Cardiac fibroblast (primary cell): Measurements from ENCODE around the gene PIAS4.

Source experiments
- DNase-seq, 2 donors: peaks; one replicate each; pipeline versions ENCODE4 v3.0.0 to v3.0.0-alpha.2; 2010; ENCODE audit warnings: low read depth in 2 of 2
- H3K4me3 ChIP-seq, 2 donors: replicated peaks in 1 of 2; 1 replicate in 1 of 2; 2 replicates in 1 of 2; pipeline ENCODE4 v1.5.1; 2011; ENCODE audit warnings: low read depth in 2 of 2, low read length in 2 of 2, mild to moderate bottlenecking in 2 of 2, moderate library complexity in 1 of 2
- CTCF ChIP-seq: IDR thresholded peaks from one replicate; pipeline ENCODE4 v1.5.1; 2011; ENCODE audit warnings: low read depth, mild to moderate bottlenecking, low read length, inconsistent platforms

The PIAS4 gene

GRCh38 chr19:4067396-4068046, 60.0 kb downstream of the PIAS4 start:
- no peak for TF ChIP-seq CTCF
- DNase-seq = no peak
- peak overlapping the region; percentile 46 to 81 for H3K4me3 ChIP-seq

- H3K4me3 ChIP-seq = peak overlapping the region; percentile 46 to 81
- TF ChIP-seq CTCF = no peak
- DNase-seq = no peak
These were observed 60.8 kb downstream of the PIAS4 start for GRCh38 chr19:4068047-4068966.

- no peak for DNase-seq
- TF ChIP-seq CTCF = no peak
- H3K4me3 ChIP-seq = no peak overlapping the region
These were observed 61.9 kb downstream of the PIAS4 start for GRCh38 chr19:4069331-4069959.

- DNase-seq = no peak
- TF ChIP-seq CTCF = no peak
These were observed 64.1 kb downstream of the PIAS4 start for GRCh38 chr19:4071610-4072009.

GRCh38 chr19:4075373-4075772, 67.8 kb downstream of the PIAS4 start:
- no peak for TF ChIP-seq CTCF
- peak in 1 of 2 donors; percentile 38 for DNase-seq
- H3K4me3 ChIP-seq = no peak overlapping the region

More at GRCh38 chr19:4071610-4072009, 64.1 kb downstream of the PIAS4 start:
- no peak overlapping the region for H3K4me3 ChIP-seq

GRCh38 chr19:4077007-4077374, 69.5 kb downstream of the PIAS4 start:
- TF ChIP-seq CTCF = no peak
- H3K4me3 ChIP-seq = no peak overlapping the region
- no peak for DNase-seq
